Activated CD8-positive, alpha-beta T cell treated with anti-CD3 and anti-CD28 coated beads, Interleukin-2, amount 10 ng/mL, durations not matched to agents 7 days and 5 days (primary cell): ENCODE measurements around the gene ANKFN1. TPM values are rescaled to one million over a fixed set of nuclear protein-coding genes. Genes with fewer than 3 reads are reported as not detected.

Experiments used
- ATAC-seq: fragments of 150-1000 bp; cut with Tn5 transposase; one replicate; pipeline ENCODE4 v1.10.0; 2021; ENCODE audit warnings: moderate library complexity
- CTCF ChIA-PET: fragments of 350-600 bp; sonication (Branson Sonifier 250); formaldehyde crosslinking; loops from one replicate; lab custom pipeline; 2021; ENCODE audit warnings: antibody characterized with exemption; lab: Charles Lee
- POLR2A ChIA-PET: fragments of 350-600 bp; sonication (Branson Sonifier 250); formaldehyde crosslinking; loops from one replicate; lab custom pipeline; 2021; ENCODE audit warnings: antibody characterized with exemption; lab: Charles Lee
- DNase-seq: peaks from one replicate; pipeline ENCODE4 v3.0.0-alpha.2; 2020
- H3K27ac Mint-ChIP-seq: one replicate; pipeline ENCODE4 v1.8.0; 2021; ENCODE audit warnings: mild to moderate bottlenecking, mixed read lengths
- H3K27me3 Mint-ChIP-seq: one replicate; pipeline ENCODE4 v1.8.0; 2021; ENCODE audit warnings: low read depth, mixed read lengths
- H3K36me3 Mint-ChIP-seq: one replicate; pipeline ENCODE4 v1.8.0; 2021; ENCODE audit warnings: low read depth, mixed read lengths
- H3K4me1 Mint-ChIP-seq: one replicate; pipeline ENCODE4 v1.8.0; 2021; ENCODE audit warnings: low read depth, mixed read lengths
- H3K4me3 Mint-ChIP-seq: one replicate; pipeline ENCODE4 v1.8.0; 2021; ENCODE audit warnings: mild to moderate bottlenecking, mixed read lengths
- H3K9me3 Mint-ChIP-seq: one replicate; pipeline ENCODE4 v1.8.0; 2022; ENCODE audit warnings: mixed read lengths; ENCODE audit not compliant: insufficient read depth
- total RNA-seq, 2 experiments: library from RNA; stranded (reverse); gene quantifications; one replicate each; pipeline ENCODE4 v1.2.3, GENCODE V29; 2021

The ANKFN1 gene
- total RNA-seq, 2 experiments from 2014 or later: not detected

GRCh38 chr17:56121191-56122051 lies 31.9 kb upstream of the ANKFN1 start:
- no peak overlapping the region for H3K27ac Mint-ChIP-seq
- DNase-seq (no peak), ATAC-seq (no peak)
- H3K36me3 Mint-ChIP-seq: no peaks in the 10 kb centered on the region
- peaks cover 2% of the 10 kb centered on the region for H3K27me3 Mint-ChIP-seq
- CTCF ChIA-PET: no interaction called here
- no peaks in the 10 kb centered on the region for H3K9me3 Mint-ChIP-seq
- H3K4me3 Mint-ChIP-seq: no peak overlapping the region
- POLR2A ChIA-PET: no interaction called here
- no peaks in the 10 kb centered on the region for H3K4me1 Mint-ChIP-seq

DNA sequence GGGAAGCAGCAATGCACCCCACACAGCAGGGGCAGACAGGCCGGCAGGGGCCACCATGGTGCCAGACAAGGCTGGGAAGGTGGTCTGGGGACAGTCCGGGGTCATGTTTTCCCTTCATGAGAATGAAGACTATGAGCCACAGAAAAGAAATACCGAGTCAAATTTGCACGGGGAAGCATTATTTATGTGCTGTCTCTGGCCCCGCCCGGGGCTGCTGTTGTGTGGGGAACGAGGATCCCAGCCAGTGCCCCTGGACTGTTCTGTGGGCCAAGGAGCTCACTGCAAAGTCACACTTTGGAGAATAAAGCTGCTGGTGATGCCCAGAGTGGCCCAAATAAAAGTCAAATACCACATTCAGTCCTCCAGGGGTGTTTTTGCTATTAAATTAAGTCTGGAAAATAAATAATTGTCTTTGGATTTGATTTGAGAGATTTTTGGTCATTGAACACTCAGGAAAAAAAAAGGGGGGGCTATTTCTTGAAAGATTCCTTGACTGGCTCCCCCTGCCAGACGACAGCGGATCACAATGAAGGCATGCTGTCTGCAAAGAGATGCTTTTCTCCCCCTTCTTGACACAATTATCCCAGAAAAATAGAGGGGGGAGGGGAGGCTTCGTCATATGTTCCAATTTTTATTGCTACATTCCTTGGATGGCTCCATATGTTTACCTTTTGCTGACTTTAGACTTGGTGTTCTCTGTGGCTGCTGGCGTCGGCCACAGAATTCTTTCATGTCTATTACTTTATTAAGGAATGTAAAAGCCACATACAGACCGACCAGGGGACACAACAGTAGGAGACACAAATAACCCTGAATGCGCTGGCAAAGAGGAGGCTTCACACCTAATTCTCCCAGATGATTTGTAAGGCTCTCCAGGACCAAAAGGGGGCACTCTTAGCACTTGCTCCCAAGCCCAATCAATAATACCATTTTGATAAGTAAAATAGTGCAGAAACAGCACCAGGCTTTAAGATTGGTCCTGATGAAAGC lies 27.1 kb upstream of the ANKFN1 start:
- CTCF ChIA-PET: interaction anchor here (0.9 to 2.5 kb wide), 8 partner anchors 16 to 361 kb away, joined by 3 to 36 read pairs (median 3); no protein-coding TSS in a partner anchor
- POLR2A ChIA-PET: interaction anchor here (0.5 kb wide), 1 partner anchor 9 kb away, joined by 3 read pairs; no protein-coding TSS in a partner anchor
- DNase-seq (peak; percentile 22), ATAC-seq (no peak)
- no peak overlapping the region for H3K27ac Mint-ChIP-seq
- H3K4me3 Mint-ChIP-seq: no peak overlapping the region
- H3K36me3 Mint-ChIP-seq: no peaks in the 10 kb centered on the region
- H3K27me3 Mint-ChIP-seq: peaks cover 2% of the 10 kb centered on the region
- H3K4me1 Mint-ChIP-seq: no peaks in the 10 kb centered on the region
- H3K9me3 Mint-ChIP-seq: no peaks in the 10 kb centered on the region

- H3K36me3 Mint-ChIP-seq: no peaks in the 10 kb centered on the region
- ATAC-seq (no peak), DNase-seq (no peak)
- H3K27ac Mint-ChIP-seq: no peak overlapping the region
- no peaks in the 10 kb centered on the region for H3K9me3 Mint-ChIP-seq
- ChIA-PET CTCF (no interaction called here), POLR2A (no interaction called here)
- H3K4me1 Mint-ChIP-seq: no peaks in the 10 kb centered on the region
- no peak overlapping the region for H3K4me3 Mint-ChIP-seq
- peaks cover 4% of the 10 kb centered on the region for H3K27me3 Mint-ChIP-seq
Measured at GRCh38 chr17:56130026-56130425, 23.2 kb upstream of the ANKFN1 start.

DNA sequence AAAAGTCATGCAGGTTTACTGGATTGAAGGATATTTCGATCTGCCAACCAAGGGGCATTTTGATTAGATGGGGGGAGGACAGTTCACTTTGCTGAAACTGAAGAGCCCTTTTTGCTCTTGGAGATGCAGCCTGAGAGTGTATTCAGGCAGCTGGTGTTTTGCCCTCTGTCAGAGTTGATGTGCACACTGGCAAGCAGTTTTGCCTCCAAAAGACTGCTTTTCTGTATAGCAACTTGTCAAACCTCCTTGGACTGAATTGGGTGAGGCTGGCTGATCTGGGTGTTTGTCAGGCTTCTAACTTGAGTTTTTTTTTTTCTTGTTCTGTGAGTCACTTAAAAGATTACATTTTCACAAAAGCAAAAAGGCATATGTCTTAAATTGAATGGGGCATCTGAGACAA lies 22.6 kb upstream of the ANKFN1 start:
- POLR2A ChIA-PET: no interaction called here
- peaks cover 2% of the 10 kb centered on the region for H3K27me3 Mint-ChIP-seq

DNA sequence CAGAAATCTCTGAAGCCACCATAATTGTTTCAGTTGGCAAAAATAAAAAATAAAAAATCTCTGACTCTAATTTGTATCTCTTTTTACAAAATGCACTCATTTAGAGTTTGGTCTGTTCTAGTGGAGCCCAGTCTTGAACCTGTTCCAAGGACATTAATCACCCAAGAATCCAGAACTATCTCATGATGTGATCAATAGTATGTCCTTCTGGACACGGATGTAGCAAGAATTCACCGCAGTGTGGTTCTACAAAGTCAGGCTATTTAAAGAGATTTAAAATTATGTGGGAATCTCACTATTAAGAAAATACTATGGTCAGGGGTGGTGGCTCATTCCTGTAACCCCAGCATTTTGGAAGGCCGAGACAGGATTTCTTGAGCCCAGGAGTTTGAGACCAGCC lies 21.8 kb upstream of the ANKFN1 start:
- DNase-seq (no peak), ATAC-seq (no peak)
- H3K9me3 Mint-ChIP-seq: no peaks in the 10 kb centered on the region
- H3K4me1 Mint-ChIP-seq: no peaks in the 10 kb centered on the region
- H3K36me3 Mint-ChIP-seq: no peaks in the 10 kb centered on the region
- no peak overlapping the region for H3K27ac Mint-ChIP-seq
- peaks cover 7% of the 10 kb centered on the region for H3K27me3 Mint-ChIP-seq
- H3K4me3 Mint-ChIP-seq: no peak overlapping the region
- POLR2A ChIA-PET: no interaction called here
- CTCF ChIA-PET: no interaction called here

More for the DNA sequence above, 22.6 kb upstream of the ANKFN1 start:
- Mint-ChIP-seq H3K36me3 (no peaks in the 10 kb centered on the region), H3K9me3 (no peaks in the 10 kb centered on the region), H3K4me3 (no peak overlapping the region), H3K4me1 (no peaks in the 10 kb centered on the region), H3K27ac (no peak overlapping the region)
- no peak for DNase-seq
- no peak for ATAC-seq
- CTCF ChIA-PET: no interaction called here

DNA sequence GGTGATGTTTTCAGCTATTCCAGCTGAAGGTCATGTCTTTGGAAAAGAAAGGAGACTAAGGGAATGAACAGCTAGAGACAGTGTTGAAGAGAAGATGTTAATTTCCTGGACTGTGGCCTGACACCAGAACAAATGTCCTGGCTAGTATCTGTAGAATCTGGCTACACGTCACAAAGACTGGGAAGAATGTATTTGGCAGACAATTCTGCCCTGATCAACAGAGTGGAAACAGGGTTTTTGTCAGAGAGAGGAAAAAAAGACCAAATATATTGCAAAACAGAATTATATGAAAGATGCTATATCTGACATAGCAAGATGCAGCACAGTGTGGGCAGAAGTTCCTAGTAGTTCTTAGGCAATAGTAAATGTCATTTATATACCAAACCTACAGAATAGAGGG lies 17.0 kb upstream of the ANKFN1 start:
- no peak overlapping the region for H3K27ac Mint-ChIP-seq
- peaks cover 11% of the 10 kb centered on the region for H3K27me3 Mint-ChIP-seq
- H3K9me3 Mint-ChIP-seq: no peaks in the 10 kb centered on the region
- H3K36me3 Mint-ChIP-seq: no peaks in the 10 kb centered on the region
- no peak for ATAC-seq
- no peaks in the 10 kb centered on the region for H3K4me1 Mint-ChIP-seq
- ChIA-PET CTCF (no interaction called here), POLR2A (no interaction called here)
- DNase-seq: no peak
- no peak overlapping the region for H3K4me3 Mint-ChIP-seq

DNA sequence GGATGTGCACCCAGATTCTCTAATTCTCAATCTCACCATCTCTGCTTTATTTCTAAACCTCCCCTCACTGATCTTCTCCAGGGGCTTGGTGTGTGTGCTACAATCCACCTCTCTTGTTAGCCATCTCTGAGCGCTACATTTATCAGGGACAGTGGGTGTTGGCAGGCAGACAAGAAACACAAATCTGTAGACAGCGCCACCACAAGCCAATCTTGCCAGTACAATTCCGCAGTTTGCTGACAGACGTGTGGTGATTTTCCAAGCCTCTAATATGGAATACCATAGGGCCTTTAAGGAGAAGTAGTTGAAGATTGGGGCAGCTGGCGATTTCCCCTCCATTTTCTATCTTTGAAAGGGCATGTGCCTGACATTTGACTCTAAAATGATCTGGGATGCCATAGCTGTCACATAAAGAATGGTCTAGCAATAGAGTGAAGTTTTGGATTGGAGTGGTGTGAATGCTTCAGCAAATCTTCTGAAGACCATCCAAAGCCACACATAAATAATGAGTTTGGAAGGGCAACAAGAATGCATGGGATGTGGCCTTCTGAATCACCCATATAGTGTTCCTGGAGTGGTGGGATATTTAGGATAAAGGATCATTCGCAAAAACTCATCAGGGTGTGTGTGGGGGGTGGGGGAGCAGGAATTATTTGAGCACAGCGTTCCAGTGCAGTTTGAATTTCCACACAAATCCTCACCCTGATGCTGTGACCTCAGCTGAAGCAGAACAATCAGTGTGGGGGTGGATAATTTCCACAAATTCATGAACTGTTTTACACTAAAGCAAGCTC lies 12.0 kb upstream of the ANKFN1 start:
- DNase-seq (no peak), ATAC-seq (no peak)
- ChIA-PET POLR2A (no interaction called here), CTCF (interaction anchor here (1.1 kb wide), 1 partner anchor 15 kb away, joined by 3 read pairs; no protein-coding TSS in a partner anchor)
- Mint-ChIP-seq H3K36me3 (no peaks in the 10 kb centered on the region), H3K9me3 (no peaks in the 10 kb centered on the region), H3K4me1 (no peaks in the 10 kb centered on the region), H3K4me3 (no peak overlapping the region), H3K27ac (no peak overlapping the region), H3K27me3 (peaks cover 5% of the 10 kb centered on the region)

GRCh38 chr17:56142325-56142724 lies 10.9 kb upstream of the ANKFN1 start:
- peaks cover 1% of the 10 kb centered on the region for H3K27me3 Mint-ChIP-seq
- no peak for ATAC-seq
- H3K4me3 Mint-ChIP-seq: no peak overlapping the region
- H3K27ac Mint-ChIP-seq: no peak overlapping the region
- DNase-seq: no peak
- no peaks in the 10 kb centered on the region for H3K9me3 Mint-ChIP-seq
- CTCF ChIA-PET: interaction anchor here (1.1 kb wide), 1 partner anchor 16 kb away, joined by 3 read pairs; no protein-coding TSS in a partner anchor
- H3K4me1 Mint-ChIP-seq: no peaks in the 10 kb centered on the region
- H3K36me3 Mint-ChIP-seq: no peaks in the 10 kb centered on the region
- POLR2A ChIA-PET: no interaction called here

DNA sequence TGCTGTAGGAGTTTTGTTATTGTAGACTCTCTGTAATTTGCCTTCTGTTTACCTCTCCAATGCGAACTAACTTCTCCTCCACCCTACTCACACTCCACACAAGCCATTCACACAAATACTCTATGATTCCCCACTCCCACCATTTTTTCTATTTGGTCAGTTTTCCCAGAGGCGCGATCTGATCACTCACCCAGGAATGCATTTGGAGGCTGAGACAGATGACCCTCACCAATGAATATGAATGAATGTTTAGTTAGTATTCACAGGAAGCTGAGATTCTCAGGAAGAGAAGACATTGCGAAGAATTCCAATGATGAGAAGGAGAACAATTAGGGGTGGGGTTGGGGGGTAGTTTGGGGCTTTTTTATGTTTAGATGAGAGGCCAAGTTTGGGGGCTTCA lies 10.5 kb upstream of the ANKFN1 start:
- Mint-ChIP-seq H3K4me3 (no peak overlapping the region), H3K27ac (no peak overlapping the region), H3K9me3 (no peaks in the 10 kb centered on the region), H3K27me3 (peaks cover 1% of the 10 kb centered on the region), H3K4me1 (no peaks in the 10 kb centered on the region), H3K36me3 (no peaks in the 10 kb centered on the region)
- DNase-seq (no peak), ATAC-seq (no peak)
- ChIA-PET CTCF (interaction anchor here (1.1 kb wide), 1 partner anchor 16 kb away, joined by 3 read pairs; no protein-coding TSS in a partner anchor), POLR2A (no interaction called here)

DNA sequence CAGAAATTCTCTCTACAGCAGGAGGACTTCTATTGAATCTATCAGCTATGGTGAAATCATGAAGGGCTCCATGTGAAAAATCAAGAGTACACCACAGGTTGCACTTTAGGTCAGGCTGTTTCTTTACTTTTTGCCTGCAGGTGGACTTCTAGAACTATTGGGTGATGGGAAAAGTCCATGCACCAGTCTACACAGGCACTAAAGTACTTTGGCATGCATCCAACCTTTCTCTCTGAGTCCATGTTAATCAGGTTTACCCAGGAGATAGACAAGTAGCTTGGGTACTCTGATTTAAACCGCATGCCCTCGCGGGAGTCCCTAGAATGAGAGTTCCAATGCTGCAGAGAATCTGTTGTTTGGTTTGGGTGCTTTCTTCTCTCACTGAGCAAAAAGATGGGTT lies 9.1 kb upstream of the ANKFN1 start:
- Mint-ChIP-seq H3K27ac (no peak overlapping the region), H3K4me1 (no peaks in the 10 kb centered on the region), H3K4me3 (no peak overlapping the region), H3K27me3 (no peaks in the 10 kb centered on the region), H3K36me3 (no peaks in the 10 kb centered on the region), H3K9me3 (no peaks in the 10 kb centered on the region)
- ATAC-seq (no peak), DNase-seq (no peak)
- CTCF ChIA-PET: no interaction called here
- POLR2A ChIA-PET: no interaction called here

DNA sequence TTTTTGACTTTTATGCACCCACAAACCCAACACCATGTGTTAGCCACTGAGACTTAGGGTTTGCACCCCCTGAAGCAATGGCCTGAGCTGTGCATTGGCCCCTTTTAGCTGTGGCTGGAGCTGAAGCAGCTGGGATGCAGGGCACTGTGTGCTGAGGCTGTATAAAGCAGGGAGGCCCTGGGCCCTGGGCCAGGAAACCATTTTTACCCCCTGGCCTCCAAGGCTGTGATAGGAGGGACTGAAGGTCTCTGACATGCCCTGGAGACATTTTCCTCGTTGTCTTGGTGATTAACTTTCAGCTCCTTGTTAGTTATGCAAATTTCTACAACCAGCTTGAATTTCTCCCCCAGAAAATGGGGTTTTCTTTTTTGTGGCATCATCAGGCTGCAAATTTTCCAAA lies 6.7 kb upstream of the ANKFN1 start:
- DNase-seq: no peak

More for the DNA sequence above, 6.7 kb upstream of the ANKFN1 start:
- H3K36me3 Mint-ChIP-seq: no peaks in the 10 kb centered on the region
- H3K4me1 Mint-ChIP-seq: no peaks in the 10 kb centered on the region
- no peaks in the 10 kb centered on the region for H3K9me3 Mint-ChIP-seq
- H3K27me3 Mint-ChIP-seq: no peaks in the 10 kb centered on the region
- ATAC-seq: no peak
- POLR2A ChIA-PET: no interaction called here
- CTCF ChIA-PET: no interaction called here
- H3K27ac Mint-ChIP-seq: no peak overlapping the region
- H3K4me3 Mint-ChIP-seq: no peak overlapping the region
